HG03066 (cell line): ENCODE results near the gene KCTD16.

Experiments
- ATAC-seq: cut with Tn5 transposase; IDR thresholded peaks from one replicate; pipeline ENCODE4 v1.9.1; 2021; ENCODE audit warnings: low read depth; ENCODE audit not compliant: unreplicated experiment

KCTD16 gene

GRCh38 chr5:144170276-144171024 lies at the start of gene KCTD16, which contains the start of gene YIPF5:
KCTD16 (plus strand) TSS chr5:144170873.
YIPF5 (minus strand) TSS chr5:144170659; CDS start chr5:144169955, 704 bp downstream.
- peak; percentile 99 for ATAC-seq

- no peak for ATAC-seq
Measured at GRCh38 chr5:144121577-144121976, 49.1 kb upstream of the KCTD16 start.

GRCh38 chr5:144122081-144122480 lies 48.6 kb upstream of the KCTD16 start:
- no peak for ATAC-seq

- no peak for ATAC-seq
Measured at GRCh38 chr5:144122641-144123040, 48.0 kb upstream of the KCTD16 start.

- ATAC-seq, result no peak
Measured at GRCh38 chr5:144125163-144125726, 45.4 kb upstream of the KCTD16 start.

- no peak for ATAC-seq
Measured at GRCh38 chr5:144126707-144127106, 44.0 kb upstream of the KCTD16 start.

- ATAC-seq, result no peak
Measured at GRCh38 chr5:144128844-144129243, 41.8 kb upstream of the KCTD16 start.

GRCh38 chr5:144130306-144130705 lies 40.4 kb upstream of the KCTD16 start:
- ATAC-seq, result no peak

- ATAC-seq, result no peak
Measured at GRCh38 chr5:144131261-144131660, 39.4 kb upstream of the KCTD16 start.

- no peak for ATAC-seq
Measured at GRCh38 chr5:144133050-144133633, 37.5 kb upstream of the KCTD16 start.

GRCh38 chr5:144134194-144134826 lies 36.4 kb upstream of the KCTD16 start:
- ATAC-seq, result no peak

GRCh38 chr5:144135113-144135762 lies 35.4 kb upstream of the KCTD16 start:
- no peak for ATAC-seq

- no peak for ATAC-seq
Measured at GRCh38 chr5:144139586-144139985, 31.1 kb upstream of the KCTD16 start.

GRCh38 chr5:144141585-144141984 lies 29.1 kb upstream of the KCTD16 start:
- ATAC-seq, result no peak

- ATAC-seq, result peak; percentile 98
Measured at GRCh38 chr5:144142139-144142823, 28.4 kb upstream of the KCTD16 start.

GRCh38 chr5:144142824-144143162 lies 27.9 kb upstream of the KCTD16 start:
- ATAC-seq, result no peak

- no peak for ATAC-seq
Measured at GRCh38 chr5:144143625-144144024, 27.0 kb upstream of the KCTD16 start.

GRCh38 chr5:144144956-144145751 lies 25.5 kb upstream of the KCTD16 start:
- ATAC-seq, result no peak

GRCh38 chr5:144151026-144151425 lies 19.6 kb upstream of the KCTD16 start:
- no peak for ATAC-seq

GRCh38 chr5:144156767-144157171 lies 13.9 kb upstream of the KCTD16 start:
- ATAC-seq, result no peak
